Urothelium cell line (cell line): ENCODE measurements around the gene LRRC71.

ENCODE experiments used
- DNase-seq: peaks from one replicate; pipeline ENCODE4 v3.0.0; 2011; ENCODE audit warnings: low spot score, mixed read lengths
- FAIRE-seq: peaks from 2 replicates; lab custom pipeline; 2011; peaks lifted over from hg19 to GRCh38; lab: Jason Lieb, UNC

LRRC71 gene

DNA sequence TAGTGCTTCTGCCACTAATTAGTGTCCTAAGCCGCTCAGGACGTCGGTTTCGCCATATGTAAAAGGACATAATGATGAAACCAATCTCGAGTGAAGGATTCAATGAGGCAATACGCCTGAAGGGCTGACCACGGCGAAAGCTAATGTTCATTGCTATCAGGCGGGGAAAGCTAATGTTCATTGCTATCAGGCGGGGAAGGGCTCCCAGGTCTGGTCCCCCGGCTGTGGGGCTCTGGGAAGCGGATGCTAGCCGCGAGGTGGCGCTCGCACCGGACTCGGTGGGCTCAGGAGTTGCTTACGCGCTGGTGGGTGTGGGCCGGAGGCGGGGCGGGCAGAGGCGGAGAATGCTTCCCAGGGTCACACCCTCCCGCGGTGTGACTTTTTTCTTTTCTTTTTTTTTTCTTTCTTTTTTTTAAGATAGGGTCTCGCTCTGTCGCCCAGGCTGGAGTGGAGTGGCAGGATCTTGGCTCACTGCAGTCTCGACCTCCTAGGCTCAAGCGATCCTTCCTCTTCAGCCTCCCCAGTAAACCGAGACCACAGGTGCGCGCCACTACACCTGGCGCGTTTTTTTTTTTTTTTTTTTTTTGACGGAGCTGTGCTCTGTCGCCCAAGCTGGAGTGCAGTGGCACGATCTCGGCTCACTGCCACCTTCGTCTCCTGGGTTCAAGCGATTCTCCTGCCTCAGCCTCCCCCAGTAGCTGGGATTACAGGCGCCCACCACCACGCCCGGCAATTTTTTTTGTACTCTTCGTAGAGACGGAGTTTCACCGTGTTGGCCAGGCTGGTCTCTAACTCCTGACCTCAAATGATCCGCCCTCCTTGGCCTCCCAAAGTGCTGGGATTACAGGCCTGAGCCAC lies 28.0 kb upstream of the LRRC71 start:
- FAIRE-seq: no peak
- DNase-seq: peak; percentile 90

- no peak for FAIRE-seq
- DNase-seq: no peak
Observed at GRCh38 chr1:156893048-156893953, 27.1 kb upstream of the LRRC71 start, which contains the start of gene PEAR1. PEAR1 (plus strand) TSS chr1:156893718; CDS start chr1:156903927, 10,209 bp downstream.

GRCh38 chr1:156894001-156894400 lies 26.4 kb upstream of the LRRC71 start:
- no peak for FAIRE-seq
- no peak for DNase-seq

DNA sequence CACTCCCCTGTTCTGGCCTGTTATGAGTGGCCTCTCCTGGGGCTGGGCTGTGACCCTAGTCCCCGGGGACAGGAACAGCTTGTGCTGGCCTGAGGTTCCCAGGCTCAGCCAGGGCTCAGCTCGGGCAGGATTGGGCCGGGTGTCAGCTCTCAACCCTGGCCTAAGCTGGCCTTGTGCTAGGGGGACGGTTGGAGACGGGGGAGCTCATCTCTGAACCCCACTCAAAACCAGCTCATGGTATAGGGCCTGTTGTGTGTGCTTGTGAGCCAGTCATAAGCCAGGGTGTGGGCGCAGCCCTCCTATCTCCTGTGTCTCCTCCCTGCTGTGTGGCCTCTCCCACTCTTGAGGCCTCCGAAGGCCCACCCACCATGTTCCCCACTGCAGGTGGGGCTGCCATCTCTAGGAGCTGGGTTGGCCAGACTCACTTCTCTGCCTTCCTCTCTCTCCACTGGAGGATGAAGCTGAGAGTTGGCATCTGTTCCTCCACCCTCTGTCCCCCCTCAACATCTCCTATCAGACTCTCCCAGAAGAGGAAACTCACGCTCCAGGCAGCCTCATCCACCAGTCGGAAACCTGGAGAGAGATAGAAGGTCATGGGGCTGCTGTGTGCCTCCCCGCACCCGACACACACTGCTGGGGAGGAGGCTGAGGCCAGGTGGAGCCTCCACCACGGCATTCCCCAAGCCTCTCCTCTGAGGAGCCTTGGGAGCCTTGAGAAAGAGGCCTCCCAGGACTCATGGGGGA lies 25.5 kb upstream of the LRRC71 start:
- FAIRE-seq (no peak), DNase-seq (no peak)

GRCh38 chr1:156895455-156895812 lies 25.0 kb upstream of the LRRC71 start:
- no peak for FAIRE-seq

GRCh38 chr1:156895927-156896326 lies 24.5 kb upstream of the LRRC71 start:
- DNase-seq (no peak), FAIRE-seq (no peak)

More at GRCh38 chr1:156895455-156895812, 25.0 kb upstream of the LRRC71 start:
- no peak for DNase-seq

GRCh38 chr1:156896490-156897033 lies 23.9 kb upstream of the LRRC71 start:
- FAIRE-seq (peak; percentile 17), DNase-seq (peak; percentile 97)

DNA sequence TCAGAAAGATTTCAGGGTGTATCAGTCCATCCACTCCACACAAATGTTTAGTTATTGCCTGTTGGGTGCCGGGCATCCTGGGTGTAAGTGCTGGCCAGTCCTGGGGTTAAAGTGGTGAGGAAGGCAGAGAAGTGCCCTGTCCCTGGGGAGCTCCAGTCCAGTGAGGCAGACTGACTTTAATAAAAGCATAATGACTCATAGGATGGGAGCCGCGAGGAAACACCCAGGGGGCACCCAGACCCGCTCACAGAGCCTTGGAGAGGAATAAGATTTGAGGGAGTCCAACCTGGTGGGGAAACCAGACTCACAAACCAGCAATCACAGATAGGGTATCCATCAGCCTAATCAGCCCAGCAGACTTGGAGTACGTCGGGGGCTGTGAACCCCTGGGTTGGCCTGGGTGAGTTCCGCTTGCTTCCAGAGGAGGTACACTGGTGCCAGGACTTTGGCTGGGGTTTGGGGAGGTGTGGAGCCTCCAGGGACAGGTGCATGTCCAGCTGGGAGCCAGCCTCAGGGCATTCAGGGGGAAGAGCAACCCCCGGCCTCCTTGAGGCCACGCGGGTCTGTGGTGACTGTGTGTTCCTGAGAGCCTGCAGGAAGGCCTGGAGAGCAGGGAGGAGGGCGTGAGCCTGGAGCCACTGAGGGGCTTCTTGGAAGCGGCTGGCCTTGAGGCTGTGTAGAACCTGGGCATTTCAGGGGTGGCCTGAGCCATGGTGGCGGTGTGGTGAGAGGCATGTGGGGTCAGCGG lies 23.2 kb upstream of the LRRC71 start:
- DNase-seq: peak; percentile 83
- no peak for FAIRE-seq

- DNase-seq: peak; percentile 58
- FAIRE-seq: peak; percentile 79
Observed at GRCh38 chr1:156898161-156898566, 22.3 kb upstream of the LRRC71 start.

GRCh38 chr1:156898971-156899664 lies 21.3 kb upstream of the LRRC71 start:
- FAIRE-seq: no peak

GRCh38 chr1:156899956-156900718 lies 20.3 kb upstream of the LRRC71 start:
- no peak for FAIRE-seq
- no peak for DNase-seq

More at GRCh38 chr1:156898971-156899664, 21.3 kb upstream of the LRRC71 start:
- no peak for DNase-seq

GRCh38 chr1:156900896-156901589 lies 19.4 kb upstream of the LRRC71 start:
- DNase-seq (no peak), FAIRE-seq (no peak)

- DNase-seq (no peak), FAIRE-seq (no peak)
Observed at GRCh38 chr1:156901590-156901900, 18.9 kb upstream of the LRRC71 start.

- FAIRE-seq (no peak), DNase-seq (no peak)
Observed at GRCh38 chr1:156901966-156902915, 18.2 kb upstream of the LRRC71 start.

GRCh38 chr1:156903328-156904091 lies 16.9 kb upstream of the LRRC71 start:
- DNase-seq: no peak
- FAIRE-seq: no peak
